Ovary (tissue), 3 donors: ENCODE results near the gene SKIL.
"Not testable (repeated sequence)": the region's sequence is repeated elsewhere in the genome, so short reads cannot be mapped to it uniquely, and the experiment has no call there.

ENCODE experiments used
- CTCF ChIP-seq, 3 donors: fragments of 450-650 bp in 2 of 3; fragments of 200-600 bp in 1 of 3; IDR thresholded peaks; one replicate each; pipeline versions ENCODE4 v1.5.1 to v1.8.0; 2016 to 2022; ENCODE audit warnings: antibody characterized with exemption in 3 of 3, mild to moderate bottlenecking in 1 of 3
- POLR2A ChIP-seq: fragments of 450-650 bp; IDR thresholded peaks from one replicate; pipeline ENCODE4 v1.6.1; 2017; ENCODE audit warnings: antibody characterized with exemption, mild to moderate bottlenecking, moderate library complexity
- donor health status: DM: no; HTN: no; CAD: no.

GRCh38 chr3:170343859-170344258 lies 13.7 kb upstream of the SKIL start:
- TF ChIP-seq CTCF (IDR thresholded peaks at IDR 0.05); POLR2A: not testable (repeated sequence)
